ENCODE measurements around the gene IPO11. TPM values are rescaled to one million over a fixed set of nuclear protein-coding genes. Genes with fewer than 3 reads are reported as not detected.
"Not testable (repeated sequence)": the region's sequence is repeated elsewhere in the genome, so short reads cannot be mapped to it uniquely, and the experiment has no call there.

IPO11 gene
- total RNA-seq, 1 donor from 2014 or later: 32.9 TPM

DNA sequence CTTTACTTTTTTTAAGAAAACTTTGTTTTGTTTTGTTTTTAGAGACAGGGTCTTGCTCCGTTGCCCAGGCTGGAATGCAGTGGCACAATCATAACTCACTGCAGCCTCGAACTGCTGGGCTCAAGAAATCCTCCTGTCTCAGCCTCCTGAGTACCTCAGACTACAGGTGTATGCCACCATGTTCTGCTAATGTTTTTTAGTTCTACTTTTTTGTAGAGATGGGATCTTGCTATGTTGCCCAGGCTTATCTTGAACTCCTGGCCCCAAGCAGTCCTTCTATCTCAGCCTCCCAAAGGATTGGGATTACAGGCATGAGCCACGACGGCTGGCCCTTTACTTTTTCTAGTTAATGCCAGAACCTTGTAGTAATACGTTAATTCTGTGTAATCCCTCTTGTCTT lies 36.0 kb downstream of the IPO11 start:
- DNase-seq (ENCODE audit: low spot score): no peak

DNA sequence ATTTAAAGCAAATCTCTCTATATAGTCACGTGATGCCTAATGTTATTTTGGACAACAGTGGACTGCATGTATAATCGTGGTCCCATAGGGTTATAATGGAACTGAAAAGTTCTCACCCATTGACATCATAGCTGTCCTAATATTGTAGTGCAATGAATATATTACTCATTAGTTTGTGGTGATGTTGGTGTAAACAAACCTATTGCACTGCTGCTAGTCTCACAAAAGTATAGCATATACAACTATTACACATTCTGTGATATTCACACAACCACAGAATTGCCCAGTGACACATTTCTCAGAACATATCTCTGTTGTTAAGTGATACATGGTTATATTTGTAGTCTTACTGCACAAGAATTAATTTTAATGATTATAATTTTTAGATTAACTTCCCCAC lies 37.7 kb downstream of the IPO11 start:
- no peak for DNase-seq (ENCODE audit: low spot score)

DNA sequence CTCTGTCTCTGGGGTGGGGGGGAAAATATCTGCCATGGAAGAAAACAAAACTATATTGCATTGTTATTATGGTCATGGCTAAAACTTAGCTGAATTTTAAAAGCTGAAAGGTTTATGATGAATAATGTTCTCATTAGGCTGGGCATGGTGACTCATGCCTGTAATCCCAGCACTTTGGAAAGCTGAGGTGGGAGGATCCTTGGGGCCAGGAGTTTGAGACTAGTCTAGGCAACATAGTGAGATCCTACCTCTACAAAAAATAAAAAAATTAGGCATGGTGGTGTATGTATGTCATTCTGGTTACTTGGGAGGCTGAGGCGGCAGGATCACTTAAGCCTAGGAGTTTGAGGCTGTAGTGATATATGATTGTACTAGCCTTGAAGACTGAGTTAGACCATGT lies 44.5 kb downstream of the IPO11 start:
- DNase-seq (ENCODE audit: low spot score): no peak

DNA sequence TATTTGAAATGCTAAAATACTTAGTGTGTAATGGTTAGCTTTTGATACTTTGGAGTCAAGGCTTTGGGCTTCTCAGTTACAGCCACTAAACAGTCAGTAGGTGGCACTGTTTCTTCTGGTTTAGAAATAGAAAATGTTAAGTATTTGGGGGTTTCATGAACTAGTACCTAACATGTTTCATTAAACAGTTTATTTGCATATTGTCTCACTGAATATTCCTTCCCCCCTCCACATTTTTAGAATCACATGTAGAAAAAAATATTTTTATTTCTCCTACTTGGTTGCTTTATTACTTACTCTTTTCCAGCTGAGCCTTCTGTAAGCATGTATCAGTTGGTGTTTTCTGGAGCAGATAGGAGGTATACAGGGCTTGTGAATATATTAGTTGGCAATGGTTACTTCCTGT lies 48.0 kb downstream of the IPO11 start:
- DNase-seq (ENCODE audit: low spot score): no peak

DNA sequence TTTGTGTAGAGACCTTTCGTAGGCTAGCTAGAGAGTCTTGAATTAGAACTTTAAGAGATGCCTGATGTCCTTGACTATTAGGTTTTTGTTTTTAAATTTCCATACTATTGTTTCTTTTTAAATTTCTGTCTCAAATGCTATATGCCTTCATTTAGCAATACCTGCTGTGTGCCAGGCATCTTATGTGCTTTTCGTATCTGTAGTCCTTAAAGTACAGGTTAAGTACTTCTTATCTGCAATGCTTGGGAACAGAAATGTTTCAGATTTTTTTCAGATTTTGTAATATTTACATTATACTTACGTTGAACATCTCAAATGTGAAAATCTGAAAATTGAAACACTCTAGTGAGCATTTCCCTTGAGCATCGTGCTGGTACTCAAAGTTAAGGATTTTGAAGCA lies 49.0 kb downstream of the IPO11 start:
- no peak for DNase-seq (ENCODE audit: low spot score)

DNA sequence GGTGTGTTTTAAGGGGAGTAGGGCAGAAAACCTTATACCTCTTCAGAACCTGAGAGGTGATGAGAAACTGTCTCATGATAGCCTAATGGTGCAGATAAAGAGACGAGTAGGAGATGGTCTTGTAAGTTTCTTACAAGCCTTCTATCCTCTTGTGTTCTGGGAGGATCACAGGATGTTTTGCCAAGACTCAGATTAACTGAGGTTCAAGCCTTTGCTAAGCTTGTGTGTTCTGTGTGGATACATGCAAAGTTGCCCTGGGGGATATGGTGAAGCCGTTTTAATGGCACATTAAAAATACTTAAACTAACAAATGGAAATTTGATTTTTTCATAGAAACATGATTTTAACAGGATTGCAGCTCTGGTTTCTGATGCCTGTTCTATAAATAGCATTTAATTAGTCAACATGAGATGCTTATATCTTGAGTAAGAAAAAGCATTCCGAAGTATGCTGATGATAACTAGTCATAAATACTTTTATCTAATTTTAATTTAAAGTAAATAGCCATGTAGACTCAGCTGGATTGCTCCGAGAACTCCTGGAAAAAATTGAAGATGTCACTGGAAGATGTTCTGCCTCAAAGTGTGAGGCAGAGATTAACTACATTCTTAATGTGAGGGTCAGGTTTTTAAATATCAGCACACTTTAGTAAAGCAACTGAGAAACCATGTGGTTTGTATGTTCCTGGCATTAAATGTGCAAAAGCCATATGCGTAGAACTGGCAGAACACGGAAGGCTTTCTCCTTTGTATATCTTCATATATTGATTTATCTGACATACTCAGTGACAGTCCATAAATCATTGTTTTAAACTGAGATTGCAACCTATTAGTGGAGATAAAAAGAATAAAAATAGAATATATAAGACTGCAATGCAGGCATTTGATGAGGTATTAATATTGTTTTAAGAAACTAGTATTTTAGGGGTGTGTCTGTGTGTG lies 53.7 kb downstream of the IPO11 start:
- no peak for DNase-seq (ENCODE audit: low spot score)

DNA sequence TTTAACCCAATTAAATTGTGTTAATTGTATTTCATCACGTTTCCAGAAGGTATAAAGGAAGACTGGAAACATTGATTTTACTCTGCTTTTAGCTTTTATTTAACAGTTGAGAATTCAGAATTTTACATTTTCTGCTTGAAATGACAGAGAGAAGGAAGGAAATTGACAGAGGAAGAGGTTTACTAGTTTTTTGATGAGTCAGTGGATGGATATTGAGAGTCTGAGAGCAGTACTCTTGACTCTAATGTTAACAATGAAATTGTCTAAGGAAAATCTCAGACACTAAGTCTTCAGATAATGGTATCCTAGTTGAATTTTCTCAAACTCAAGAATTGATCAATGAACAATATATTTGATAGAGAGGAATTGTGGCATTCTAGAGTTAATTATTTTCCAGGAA lies 60.6 kb downstream of the IPO11 start:
- DNase-seq (ENCODE audit: low spot score): no peak

DNA sequence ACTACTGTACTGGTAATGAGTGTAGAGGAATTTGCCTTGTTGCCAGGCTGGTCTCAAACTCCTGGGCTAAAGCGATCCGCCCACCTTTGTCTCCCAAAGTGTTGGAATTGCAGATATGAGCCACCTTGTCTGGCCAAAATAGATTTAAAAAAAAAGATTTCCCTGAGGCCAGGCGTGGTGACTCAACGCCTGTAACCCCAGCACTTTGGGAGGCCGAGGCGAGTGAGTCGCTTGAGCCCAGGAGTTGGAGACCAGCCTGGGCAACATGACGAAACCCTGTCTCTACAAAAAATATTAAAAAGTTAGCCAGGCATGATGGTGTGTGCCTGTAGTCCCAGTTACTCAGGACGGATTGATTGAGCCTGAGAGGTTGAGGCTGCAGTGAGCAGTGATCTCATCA lies 62.5 kb downstream of the IPO11 start:
- no peak for DNase-seq (ENCODE audit: low spot score)

DNA sequence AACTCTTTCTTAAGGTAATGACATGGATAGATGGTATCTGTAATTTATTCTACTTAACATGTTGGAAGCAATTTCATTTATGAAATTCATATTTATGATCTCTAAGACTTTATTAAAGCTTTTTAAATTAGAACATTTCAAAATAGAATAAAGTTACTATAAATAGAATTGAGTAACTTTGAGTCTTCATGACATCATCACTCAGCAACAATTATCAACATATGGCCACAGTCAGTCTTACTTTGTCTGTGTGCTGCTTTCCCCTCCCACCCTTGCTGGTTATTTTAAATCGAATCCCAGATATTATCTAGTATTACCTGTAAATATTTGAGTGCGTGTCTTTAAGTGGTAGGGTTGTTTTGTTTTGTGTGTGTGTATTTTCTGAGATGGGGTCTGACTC lies 65.2 kb downstream of the IPO11 start:
- no peak for DNase-seq (ENCODE audit: low spot score)

DNA sequence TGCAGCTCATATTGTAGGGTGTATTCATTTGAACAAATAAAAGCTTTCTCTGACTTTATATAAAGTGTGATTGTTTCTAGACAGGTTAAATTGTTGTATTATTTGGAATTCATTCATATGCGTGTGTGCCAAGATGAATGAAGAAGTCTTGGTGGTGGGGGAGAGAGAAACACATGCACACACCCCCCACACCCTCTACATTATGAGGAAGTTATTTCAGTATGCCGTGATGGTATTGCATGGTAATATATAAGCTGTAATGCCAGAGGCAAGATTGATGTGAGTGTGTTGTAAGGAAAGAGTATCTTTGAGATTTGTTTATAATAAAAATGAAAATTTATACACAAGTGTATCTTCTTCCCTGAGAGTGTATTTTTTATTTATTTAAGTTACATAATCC lies 71.0 kb downstream of the IPO11 start:
- no peak for DNase-seq (ENCODE audit: low spot score)

DNA sequence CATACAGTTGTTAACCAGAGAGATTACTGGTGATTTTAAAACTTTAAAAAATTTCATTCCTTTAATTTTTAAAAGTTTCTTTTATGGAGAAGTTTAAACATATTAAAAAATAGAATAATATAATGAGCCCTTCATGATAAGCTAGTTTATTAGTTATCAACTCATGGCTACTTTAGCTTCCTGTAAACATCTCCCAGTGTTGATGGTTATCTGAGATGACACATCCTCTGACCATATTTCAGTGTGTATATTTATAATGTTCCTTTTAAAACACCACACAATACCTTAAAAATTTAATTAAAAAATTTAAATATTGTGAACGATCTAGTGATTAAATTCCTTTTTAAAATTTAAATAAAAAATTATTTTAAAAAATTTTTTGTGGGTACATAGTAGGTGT lies 74.1 kb downstream of the IPO11 start:
- no peak for DNase-seq (ENCODE audit: low spot score)

DNA sequence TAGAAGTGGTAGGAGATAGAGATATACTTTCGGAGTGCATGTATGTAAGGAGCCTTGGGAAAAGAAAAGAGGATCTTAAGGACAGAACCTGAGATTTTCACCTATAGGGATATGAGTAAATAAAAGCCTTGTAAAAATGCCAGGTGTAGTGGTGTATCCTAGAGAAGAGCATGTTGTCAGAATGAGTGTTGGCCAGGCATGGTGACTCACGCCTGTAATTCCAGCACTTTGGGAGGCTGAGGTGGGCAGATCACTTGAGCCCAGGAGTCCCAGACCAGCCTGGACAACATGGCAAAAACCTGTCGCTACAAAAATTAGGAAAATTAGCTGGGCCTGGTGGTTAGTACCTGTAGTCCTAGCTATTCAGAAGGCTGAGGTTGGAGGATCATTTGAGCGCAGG lies 76.0 kb downstream of the IPO11 start:
- no peak for DNase-seq (ENCODE audit: low spot score)

DNA sequence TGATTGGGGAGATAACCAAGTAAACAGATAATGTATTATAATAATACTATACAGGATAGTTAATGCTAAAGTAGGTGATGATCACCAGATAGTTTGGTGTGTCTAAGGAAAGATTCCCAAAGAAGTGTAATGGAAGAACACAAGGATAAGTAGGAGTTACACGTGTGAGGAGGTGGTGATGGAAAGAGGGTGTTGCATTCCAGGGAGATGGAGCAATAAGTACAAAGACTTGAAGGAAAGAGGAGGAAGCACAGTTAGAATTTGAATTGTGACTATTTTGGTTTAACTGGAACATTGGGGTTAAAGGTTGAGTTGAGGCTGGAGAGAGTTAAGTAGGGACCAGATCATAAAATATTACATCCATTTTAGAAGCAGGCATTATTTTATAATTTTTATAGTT lies 76.9 kb downstream of the IPO11 start:
- no peak for DNase-seq (ENCODE audit: low spot score)

DNA sequence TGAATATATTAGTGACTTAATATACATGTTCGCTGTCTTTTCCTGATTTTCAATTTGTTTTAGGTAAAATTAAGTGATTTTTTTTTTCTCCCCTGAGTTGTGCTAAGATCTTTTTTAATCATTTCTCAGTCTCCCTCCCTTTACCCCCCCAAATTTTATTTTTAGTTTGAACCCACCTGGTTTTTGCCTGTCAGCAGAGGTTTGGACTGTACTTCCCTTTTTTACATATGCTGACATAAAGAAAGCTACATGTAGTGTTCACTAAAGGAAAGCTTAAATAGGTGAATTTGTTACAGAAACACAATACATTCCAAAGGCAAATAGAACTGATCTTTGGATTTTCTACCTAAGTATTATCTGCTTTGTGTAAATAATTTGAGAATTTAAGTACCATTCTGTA lies 82.2 kb downstream of the IPO11 start:
- no peak for DNase-seq (ENCODE audit: low spot score)

DNA sequence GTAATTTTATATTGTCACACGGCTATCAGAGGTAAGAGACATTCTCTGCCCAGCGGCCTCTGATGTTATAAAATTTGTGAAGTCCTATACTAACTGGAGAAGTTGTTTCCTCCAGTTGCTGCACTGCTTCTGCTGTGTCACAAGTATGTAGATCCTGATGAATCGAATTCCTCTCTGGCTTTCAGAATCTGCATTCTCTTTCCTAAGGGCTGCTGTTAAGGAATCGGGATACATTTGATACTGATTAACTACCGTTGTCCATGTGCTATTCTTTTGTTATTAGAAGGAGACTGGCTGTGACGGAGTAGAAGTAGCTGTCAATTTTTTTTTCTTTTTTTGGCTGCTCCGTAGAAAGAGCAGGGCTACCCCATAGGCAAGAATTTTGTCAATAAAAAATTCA lies 84.3 kb downstream of the IPO11 start:
- DNase-seq (ENCODE audit: low spot score): no peak

DNA sequence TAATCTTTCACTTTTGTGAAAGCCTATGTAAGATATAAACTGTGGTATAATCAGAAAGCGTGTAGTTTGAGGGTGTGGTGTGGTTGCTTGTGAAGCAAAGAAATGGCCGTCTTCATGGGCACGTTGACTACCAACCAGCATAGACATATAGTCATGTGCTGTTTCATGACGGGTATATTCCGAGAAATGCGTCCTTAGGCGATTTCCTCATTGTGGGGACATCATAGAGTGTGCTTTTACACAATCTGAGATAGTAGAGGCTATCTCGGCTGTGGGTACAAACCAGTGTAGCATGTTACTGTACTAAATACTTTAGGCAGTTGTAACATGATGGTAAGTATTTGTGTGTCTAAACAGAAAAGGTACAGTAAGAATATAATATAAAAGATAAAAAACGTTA lies 86.4 kb downstream of the IPO11 start:
- no peak for DNase-seq (ENCODE audit: low spot score)

DNA sequence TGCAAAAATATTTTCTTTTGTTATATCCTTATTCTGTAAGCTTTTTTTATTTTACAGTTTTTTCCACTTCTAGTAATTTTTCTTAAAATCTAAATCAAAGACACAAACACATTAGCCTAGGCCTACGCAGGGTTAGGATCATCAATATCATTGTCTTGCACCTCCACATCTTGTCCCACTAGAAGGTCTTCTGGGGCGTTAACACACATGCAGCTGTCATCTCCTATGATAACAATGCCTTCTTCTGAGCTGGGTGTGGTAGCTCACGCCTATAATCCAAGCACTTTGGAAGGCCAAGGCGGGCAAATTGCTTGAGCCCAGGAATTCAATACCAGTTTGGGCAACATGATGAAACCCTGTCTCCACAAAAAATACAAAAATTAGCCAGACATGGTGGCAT lies 87.2 kb downstream of the IPO11 start:
- DNase-seq (ENCODE audit: low spot score): no peak

DNA sequence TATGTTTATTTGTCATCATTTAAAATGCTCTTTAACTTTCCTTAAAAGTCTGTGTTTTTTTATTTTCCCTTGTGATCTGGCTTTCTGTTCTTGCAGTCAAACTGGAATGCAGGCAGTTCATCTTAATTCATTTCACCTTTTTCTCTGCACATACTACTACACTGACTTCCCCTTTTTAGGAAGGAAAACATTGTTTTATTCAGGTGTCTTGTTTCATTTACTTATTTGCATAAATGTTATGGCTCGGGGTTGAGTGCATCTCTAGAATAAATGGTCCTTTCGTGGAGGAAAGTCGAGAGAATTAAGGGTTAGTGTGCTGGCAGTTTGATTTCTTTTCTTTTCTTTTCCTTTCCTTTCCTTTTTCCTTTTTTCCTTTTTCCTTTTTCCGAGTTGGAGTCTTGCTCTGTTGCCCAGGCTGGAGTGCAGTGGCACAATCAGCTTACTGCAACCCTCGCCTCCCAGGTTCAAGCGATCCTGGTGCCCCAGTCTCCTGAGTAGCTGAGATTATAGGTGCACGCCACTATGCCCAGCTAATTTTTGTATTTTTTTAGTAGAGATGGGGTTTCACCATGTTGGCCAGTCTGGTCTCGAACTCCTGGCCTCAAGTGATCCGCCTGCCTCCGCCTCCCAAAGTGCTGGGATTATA lies 90.0 kb downstream of the IPO11 start:
- DNase-seq (ENCODE audit: low spot score): no peak

DNA sequence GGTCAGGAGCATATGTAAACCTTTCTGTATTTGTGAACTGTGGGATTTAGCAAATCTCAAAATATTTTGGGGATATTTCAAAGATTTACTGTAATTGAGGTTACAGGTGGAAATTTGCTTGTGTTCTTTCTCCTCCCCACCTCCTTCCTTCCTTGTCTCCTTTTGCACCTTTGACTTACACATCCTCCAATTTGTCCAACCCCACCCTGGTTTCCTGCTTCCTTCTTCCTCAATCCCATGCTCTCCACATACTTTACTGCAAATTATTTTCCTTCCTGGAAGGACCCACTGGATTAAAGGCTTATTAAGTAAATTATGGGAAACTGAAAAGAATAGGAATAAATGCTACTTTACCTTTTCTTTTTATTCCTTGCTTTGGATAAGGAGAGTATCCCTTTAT lies 91.6 kb downstream of the IPO11 start:
- DNase-seq (ENCODE audit: low spot score): no peak

DNA sequence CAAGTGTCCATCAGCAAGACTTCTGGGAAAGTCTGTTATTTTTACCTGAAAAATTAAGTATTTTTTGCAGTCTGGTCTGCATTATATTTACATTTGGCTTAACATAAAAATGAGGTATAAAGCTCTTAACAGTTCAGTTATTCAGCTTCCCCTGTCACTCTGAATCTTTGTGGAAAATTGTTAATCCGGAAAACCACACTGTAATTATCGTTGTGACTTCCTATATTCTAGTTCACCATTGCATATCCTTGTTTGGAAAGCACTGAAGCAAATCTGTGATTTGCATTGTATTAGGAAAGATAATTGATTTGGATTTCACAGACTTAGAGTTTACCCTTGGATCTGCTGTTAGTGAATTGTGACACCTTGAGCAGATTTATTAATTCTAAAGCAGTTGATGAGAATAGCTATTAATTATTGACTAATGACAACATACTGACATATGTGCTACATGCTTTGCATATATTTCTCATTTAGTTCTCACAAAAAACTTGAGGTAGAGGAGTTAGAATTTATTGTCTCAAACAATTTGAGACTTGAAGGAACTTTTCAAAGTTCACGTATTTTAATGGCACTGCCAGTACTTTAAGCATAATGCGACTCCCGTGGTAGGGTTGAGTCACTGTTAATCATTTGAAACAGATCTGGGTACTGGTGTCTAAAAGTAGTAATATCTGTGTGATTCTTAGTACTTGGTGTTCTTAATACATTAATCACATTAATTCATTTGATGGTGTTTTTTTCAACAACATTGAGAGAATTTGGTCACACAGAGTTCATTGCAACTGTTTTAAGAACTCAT lies 94.3 kb downstream of the IPO11 start:
- DNase-seq (ENCODE audit: low spot score): no peak

DNA sequence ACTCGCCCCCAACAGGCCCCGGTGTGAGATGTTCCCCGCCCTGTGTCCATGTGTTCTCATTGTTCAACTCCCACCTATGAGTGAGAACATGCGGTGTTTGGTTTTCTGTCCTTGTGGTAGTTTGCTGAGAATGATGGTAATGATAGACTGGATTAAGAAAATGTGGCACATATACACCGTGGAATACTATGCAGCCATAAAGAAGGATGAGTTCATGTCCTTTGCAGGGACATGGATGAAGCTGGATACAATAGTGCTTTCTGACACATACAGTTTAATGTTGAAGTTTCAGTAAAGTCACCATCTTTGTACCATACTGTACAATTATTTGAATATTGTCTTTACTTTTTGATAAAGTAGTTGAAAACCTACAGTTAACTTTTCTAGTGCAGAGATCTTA lies 96.2 kb downstream of the IPO11 start:
- not testable (repeated sequence) for DNase-seq (ENCODE audit: low spot score)

DNA sequence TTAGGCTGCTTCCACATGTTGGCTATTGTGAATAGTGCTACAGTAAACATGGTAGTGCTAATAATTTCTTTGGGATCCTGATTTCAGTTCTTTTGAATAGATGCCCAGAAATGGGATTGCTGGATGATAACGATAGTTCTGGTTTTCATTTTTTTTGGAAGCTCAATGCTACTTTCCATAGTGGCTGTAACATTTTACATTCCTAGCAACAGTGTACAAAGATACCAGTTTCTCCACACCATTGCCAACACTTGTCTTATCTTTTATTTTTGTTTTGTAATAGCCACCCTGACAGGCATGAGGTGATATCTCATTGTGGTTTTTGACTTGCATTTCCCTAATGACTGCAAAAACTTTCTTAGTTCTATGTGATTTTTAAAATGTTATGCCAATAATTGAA lies 97.2 kb downstream of the IPO11 start:
- no peak for DNase-seq (ENCODE audit: low spot score)
